Measurements from ENCODE around the gene ELMO3. TPM values are rescaled to one million over a fixed set of nuclear protein-coding genes. Genes with fewer than 3 reads are reported as not detected.

Gene ELMO3
- polyA plus RNA-seq, 1 donor from 2014 or later = 2.2 TPM

GRCh38 chr16:67204076-67204475 lies 5.1 kb downstream of the ELMO3 start:
- no peaks in the 10 kb centered on the region for H3K27me3 ChIP-seq (ENCODE audit: insufficient read depth, low read depth, low read length)
- no peaks in the 10 kb centered on the region for H3K36me3 ChIP-seq (ENCODE audit: insufficient read depth, low read length)
- no peaks in the 10 kb centered on the region for H3K9me2 ChIP-seq (ENCODE audit: insufficient read depth, low read length)
- no peak overlapping the region for H3K4me3 ChIP-seq (ENCODE audit: low read length)
- no peak overlapping the region for H3K27ac ChIP-seq (ENCODE audit: low read length)
- no peaks in the 10 kb centered on the region for H4K20me1 ChIP-seq (ENCODE audit: insufficient read depth)
- H2AFZ ChIP-seq (ENCODE audit: low read depth, low read length) = no peak overlapping the region
- H3K4me2 ChIP-seq (ENCODE audit: low read length) = no peak overlapping the region
- H3K9me3 ChIP-seq (ENCODE audit: low read length) = no peaks in the 10 kb centered on the region
- no peaks in the 10 kb centered on the region for H3K79me2 ChIP-seq (replicated peaks; ENCODE audit: insufficient read depth, low read length)
- H3F3A ChIP-seq (ENCODE audit: insufficient read depth, low read length, poor library complexity, severe bottlenecking) = no peaks in the 10 kb centered on the region
- TF ChIP-seq REST (IDR thresholded peaks at IDR 0.05; ENCODE audit: borderline replicate concordance) (no peak), EP300 (conservative IDR thresholded peaks at IDR 0.05; ENCODE audit: poor library complexity, severe bottlenecking) (no peak), MXI1 (conservative IDR thresholded peaks at IDR 0.05; ENCODE audit: poor library complexity, severe bottlenecking) (no peak), POLR2AphosphoS5 (IDR thresholded peaks at IDR 0.05) (no peak), RAD21 (conservative IDR thresholded peaks at IDR 0.05) (no peak), TAF1 (IDR thresholded peaks at IDR 0.05; ENCODE audit: low read depth) (no peak), SMC3 (conservative IDR thresholded peaks at IDR 0.05; ENCODE audit: poor library complexity) (no peak), EZH2 (IDR thresholded peaks at IDR 0.05; ENCODE audit: borderline replicate concordance, insufficient read depth, low read length, poor library complexity, severe bottlenecking) (no peak), CTCF (IDR thresholded peaks at IDR 0.05; ENCODE audit: poor library complexity, severe bottlenecking) (no peak)
- no peak overlapping the region for H3K9ac ChIP-seq (ENCODE audit: low read length)

- no peak overlapping the region for H3K4me2 ChIP-seq (ENCODE audit: low read length)
- no peak overlapping the region for H2AFZ ChIP-seq (ENCODE audit: low read depth, low read length)
- no peaks in the 10 kb centered on the region for H3K79me2 ChIP-seq (replicated peaks; ENCODE audit: insufficient read depth, low read length)
- no peak overlapping the region for H3K4me3 ChIP-seq (ENCODE audit: low read length)
- no peak overlapping the region for H3K9ac ChIP-seq (ENCODE audit: low read length)
- no peaks in the 10 kb centered on the region for H3K9me3 ChIP-seq (ENCODE audit: low read length)
- H3K9me2 ChIP-seq (ENCODE audit: insufficient read depth, low read length) = no peaks in the 10 kb centered on the region
- H3K36me3 ChIP-seq (ENCODE audit: insufficient read depth, low read length) = no peaks in the 10 kb centered on the region
- H4K20me1 ChIP-seq (ENCODE audit: insufficient read depth) = no peaks in the 10 kb centered on the region
- TF ChIP-seq POLR2AphosphoS5 (IDR thresholded peaks at IDR 0.05) = no peak
- no peak overlapping the region for H3K27ac ChIP-seq (ENCODE audit: low read length)
- H3F3A ChIP-seq (ENCODE audit: insufficient read depth, low read length, poor library complexity, severe bottlenecking) = no peaks in the 10 kb centered on the region
- no peaks in the 10 kb centered on the region for H3K27me3 ChIP-seq (ENCODE audit: insufficient read depth, low read depth, low read length)
Measured at GRCh38 chr16:67206129-67206837, 7.4 kb downstream of the ELMO3 start.

Measured in neural cell (in vitro differentiated cells).